IMR-90 (cell line): Measurements from ENCODE around the gene ARL6IP6. TPM values are rescaled to one million over a fixed set of nuclear protein-coding genes. Genes with fewer than 3 reads are reported as not detected.

Experiments
- ATAC-seq: fragments of 200-7000 bp; cut with Tn5 transposase; 2 replicates; pipeline ENCODE4 v1.9.1; 2020; ENCODE audit warnings: low read depth, mild to moderate bottlenecking, moderate library complexity
- BruUV-seq: library from RNA; stranded (reverse); fragments of 400-500 nt; replicated peaks from 2 replicates; lab custom pipeline; 2021; lab: Mats Ljungman, UMichigan
- CTCF ChIA-PET: fragments of 300-600 bp; formaldehyde crosslinking; extraction: SDS; loops from one replicate; lab custom pipeline; 2021; ENCODE audit warnings: antibody characterized with exemption; lab: Yijun Ruan, JAX
- POLR2A ChIA-PET: fragments of 300-600 bp; sonication (Branson Sonifier 250); formaldehyde crosslinking; loops from one replicate; lab custom pipeline; 2022; ENCODE audit warnings: antibody characterized with exemption; ENCODE audit not compliant: unreplicated experiment; lab: Charles Lee
- DNase-seq: peaks from one replicate; pipeline ENCODE4 v3.0.0; 2013
- H2AFZ ChIP-seq: replicated peaks from 2 replicates; pipeline ENCODE3; 2013; ENCODE audit warnings: low read length, mild to moderate bottlenecking; ENCODE audit not compliant: poor library complexity
- H2AK5ac ChIP-seq: 2 replicates; pipeline ENCODE4 v1.6.1; 2013; ENCODE audit warnings: low read depth, low read length, inconsistent platforms
- H2AK9ac ChIP-seq: replicated peaks from 2 replicates; pipeline ENCODE3; 2013; ENCODE audit warnings: mild to moderate bottlenecking, low read depth, low read length, moderate library complexity; ENCODE audit not compliant: poor library complexity
- H2BK120ac ChIP-seq: 2 replicates; pipeline ENCODE4 v1.6.1; 2013; ENCODE audit warnings: low read depth, low read length, inconsistent platforms
- H2BK15ac ChIP-seq: 3 replicates; pipeline ENCODE4 v1.6.1; 2013; ENCODE audit warnings: low read depth, low read length, inconsistent platforms
- H2BK20ac ChIP-seq: 2 replicates; pipeline ENCODE4 v1.6.1; 2013; ENCODE audit warnings: low read depth, mild to moderate bottlenecking, inconsistent platforms, low read length, moderate library complexity
- H2BK5ac ChIP-seq: 2 replicates; pipeline ENCODE4 v1.6.1; 2013; ENCODE audit warnings: mild to moderate bottlenecking, low read depth, low read length, inconsistent platforms; ENCODE audit not compliant: poor library complexity, severe bottlenecking
- H3K14ac ChIP-seq: replicated peaks from 2 replicates; pipeline ENCODE4 v1.6.1; 2013; ENCODE audit warnings: low read depth, low read length, inconsistent platforms
- H3K18ac ChIP-seq: 2 replicates; pipeline ENCODE4 v1.6.1; 2013; ENCODE audit warnings: low read depth, low read length, control low read depth
- H3K23ac ChIP-seq: 2 replicates; pipeline ENCODE4 v1.6.1; 2013; ENCODE audit warnings: low read depth, low read length, inconsistent platforms
- H3K27ac ChIP-seq: 2 replicates; pipeline ENCODE4 v1.5.1; 2013; ENCODE audit warnings: mild to moderate bottlenecking, control low read depth, low read length; ENCODE audit not compliant: insufficient read depth
- H3K27me3 ChIP-seq: 2 replicates; pipeline ENCODE4 v1.6.1; 2013; ENCODE audit warnings: low read length; ENCODE audit not compliant: control insufficient read depth, insufficient read depth
- H3K36me3 ChIP-seq: 2 replicates; pipeline ENCODE4 v1.6.1; 2013; ENCODE audit warnings: low read length, mixed read lengths; ENCODE audit not compliant: control insufficient read depth, insufficient read depth
- H3K4ac ChIP-seq: 2 replicates; pipeline ENCODE4 v1.6.1; 2013; ENCODE audit warnings: low read depth, low read length, inconsistent platforms
- H3K4me1 ChIP-seq: 2 replicates; pipeline ENCODE4 v1.6.1; 2013; ENCODE audit warnings: low read length, mixed read lengths; ENCODE audit not compliant: control insufficient read depth, insufficient read depth
- H3K4me2 ChIP-seq: 2 replicates; pipeline ENCODE4 v1.6.1; 2013; ENCODE audit warnings: low read depth, mild to moderate bottlenecking, control low read depth, low read length, moderate library complexity
- H3K4me3 ChIP-seq: 2 replicates; pipeline ENCODE4 v1.5.1; 2013; ENCODE audit warnings: low read depth, mild to moderate bottlenecking, control low read depth, low read length, moderate library complexity; ENCODE audit not compliant: insufficient read depth
- H3K56ac ChIP-seq: 2 replicates; pipeline ENCODE4 v1.6.1; 2013; ENCODE audit warnings: low read length, inconsistent platforms; ENCODE audit not compliant: insufficient read depth; ENCODE audit errors: extremely low read depth
- H3K79me1 ChIP-seq, 2 experiments: 2 replicates each; pipeline ENCODE4 v1.6.1; 2013; ENCODE audit warnings: low read length in 2 of 2, inconsistent platforms in 1 of 2, low read depth in 1 of 2
- H3K9ac ChIP-seq: 2 replicates; pipeline ENCODE4 v1.6.1; 2013; ENCODE audit warnings: low read depth, low read length, control low read depth
- H3K9me1 ChIP-seq: 2 replicates; pipeline ENCODE4 v1.6.1; 2013; ENCODE audit warnings: low read length, inconsistent platforms; ENCODE audit not compliant: insufficient read depth
- H3K9me3 ChIP-seq: 2 replicates; pipeline ENCODE4 v1.6.1; 2013; ENCODE audit warnings: low read length; ENCODE audit not compliant: control insufficient read depth, insufficient read depth
- H4K20me1 ChIP-seq: 2 replicates; pipeline ENCODE4 v1.6.1; 2013; ENCODE audit warnings: low read length, inconsistent platforms; ENCODE audit not compliant: insufficient read depth
- H4K5ac ChIP-seq: 2 replicates; pipeline ENCODE4 v1.6.1; 2013; ENCODE audit warnings: mild to moderate bottlenecking, low read depth, low read length, control low read depth
- H4K8ac ChIP-seq, 2 experiments: 2 replicates each; pipeline ENCODE4 v1.6.1; 2013; ENCODE audit warnings: low read depth in 2 of 2, low read length in 2 of 2, control low read depth in 1 of 2, inconsistent platforms in 1 of 2
- H4K91ac ChIP-seq: 2 replicates; pipeline ENCODE4 v1.6.1; 2013; ENCODE audit warnings: low read depth, low read length, inconsistent platforms; ENCODE audit not compliant: insufficient read depth
- CHD1 ChIP-seq: IDR thresholded peaks from 2 replicates; pipeline ENCODE4 v1.6.1; 2012; ENCODE audit warnings: low read depth, low read length, improper control_type of control experiment
- RFX5 ChIP-seq: IDR thresholded peaks from 2 replicates; pipeline ENCODE4 v1.8.0; 2012; ENCODE audit warnings: low read depth, mild to moderate bottlenecking, low read length, moderate library complexity
- USF2 ChIP-seq: fragments of 150-350 bp; IDR thresholded peaks from 2 replicates; pipeline ENCODE4 v1.6.1; 2017; ENCODE audit warnings: mild to moderate bottlenecking, antibody characterized with exemption, low read length, low read depth
- WGBS, 2 experiments: methylation state at CpG; one replicate each; pipeline versions ENCODE4 v1.1.5 to v1.1.7; 2013; ENCODE audit warnings: missing lambda C conversion rate in 2 of 2; ENCODE audit not compliant: insufficient read length in 1 of 2; ENCODE audit errors: extremely low coverage in 2 of 2; 5-methylcytosine and 5-hydroxymethylcytosine counted together
- dilution Hi-C: fragments of 300-500 bp; cut with HindIII; formaldehyde crosslinking; loops from one replicate; pipeline ENCODE4 v1.14.3; 2018; ENCODE audit warnings: low sequenced_read_pairs; ENCODE audit not compliant: unreplicated experiment
- in situ Hi-C: fragments of 300-500 bp; cut with MboI; formaldehyde crosslinking; loops from 3 replicates; pipeline ENCODE4 v1.14.3; 2019; ENCODE audit warnings: low sequenced_read_pairs, inconsistent platforms, mixed read lengths
- intact Hi-C: fragments of 100-400 bp; cut with micrococcal nuclease; formaldehyde crosslinking; loops from 2 replicates; pipeline ENCODE4 v1.10.0; 2022
- polyA plus RNA-seq, 3 experiments: library from polyadenylated mRNA; depleted of rRNA; stranded (reverse); fragments of >200 nt; gene quantifications; 2 replicates each; pipeline ENCODE4 v1.2.3, GENCODE V29; 2012; ENCODE audit warnings: low replicate concordance in 1 of 3
- total RNA-seq: library from RNA; depleted of rRNA; stranded (reverse); fragments of >200 nt; gene quantifications from 2 replicates; pipeline ENCODE4 v1.2.3, GENCODE V29; 2012; rRNA removed

The ARL6IP6 gene
- total and polyA plus RNA-seq, 2 of the 4 experiments (the other 2 are of a cell fraction), result 4.1 to 14.7 TPM

GRCh38 chr2:152811916-152812315 lies 93.5 kb downstream of the ARL6IP6 start:
- DNase-seq (no peak), ATAC-seq (no peak)
- BruUV-seq, result no TSS peak
- CTCF ChIA-PET, result no interaction called here
- Histone ChIP-seq H4K20me1 (no peaks in the 10 kb centered on the region), H2AK9ac (no peak overlapping the region), H4K91ac (no peak overlapping the region), H3K56ac (no peak overlapping the region), H3K18ac (no peak overlapping the region), H2BK5ac (no peak overlapping the region), H2BK20ac (no peak overlapping the region), H3K79me1 (no peaks in the 10 kb centered on the region), H4K5ac (no peak overlapping the region), H3K23ac (no peak overlapping the region), H3K27ac (no peak overlapping the region), H3K9me3 (0 out of 2 replicates have a peak, but pooled peaks cover 2% of the 10 kb centered on the region), H3K4me1 (no peaks in the 10 kb centered on the region), H2BK120ac (no peak overlapping the region), H3K36me3 (no peaks in the 10 kb centered on the region), H3K4me2 (no peak overlapping the region), H3K4ac (no peak overlapping the region), H3K9ac (no peak overlapping the region), H3K4me3 (no peak overlapping the region), H3K27me3 (no peaks in the 10 kb centered on the region; the same call in 1 of the 2 replicates), H3K9me1 (no peaks in the 10 kb centered on the region), H2BK15ac (no peak overlapping the region), H4K8ac (no peak overlapping the region), H2AFZ (no peak overlapping the region), H2AK5ac (no peak overlapping the region), H3K14ac (no peak overlapping the region)
- intact Hi-C loops, result no loop called here
- no peak for TF ChIP-seq USF2
- no peak for TF ChIP-seq RFX5
- no peak for TF ChIP-seq CHD1
- dilution Hi-C loops, result no loop called here
- in situ Hi-C loops, result no loop called here
- POLR2A ChIA-PET, result no interaction called here
- WGBS, 2 experiments, result no CpG with 5 or more reads among the region's 3 CpGs

Other genes with a start within 250 kb of the ARL6IP6 start
- gene PRPF40A, start 1.2 kb upstream of the ARL6IP6 start, total RNA-seq, result 150 and 168 TPM in 2 replicates
- gene PRPF40A, start 1.2 kb upstream of the ARL6IP6 start, polyA plus RNA-seq (2012; rRNA removed), result 49.1 and 58.7 TPM in 2 replicates